Calu3 (cell line): ENCODE results near the gene SLX1A. TPM values are rescaled to one million over a fixed set of nuclear protein-coding genes. Genes with fewer than 3 reads are reported as not detected.
"Not testable (repeated sequence)": the region's sequence is repeated elsewhere in the genome, so short reads cannot be mapped to it uniquely, and the experiment has no call there.

Experiments
- BruUV-seq: library from RNA; stranded (reverse); fragments of 400-500 nt; replicated peaks from 2 replicates; lab custom pipeline; 2021; lab: Mats Ljungman, UMichigan
- CTCF ChIA-PET: fragments of 300-600 bp; sonication (Branson Sonifier 250); formaldehyde crosslinking; loops from one replicate; lab custom pipeline; 2022; ENCODE audit warnings: antibody characterized with exemption; lab: Charles Lee
- DNase-seq: peaks from one replicate; pipeline ENCODE4 v3.0.0; 2022
- H3K27ac Mint-ChIP-seq: one replicate; pipeline ENCODE4 v1.8.0; 2022; ENCODE audit warnings: mixed read lengths; ENCODE audit not compliant: unreplicated experiment
- H3K27me3 Mint-ChIP-seq: one replicate; pipeline ENCODE4 v1.8.0; 2022; ENCODE audit warnings: mixed read lengths; ENCODE audit not compliant: unreplicated experiment
- H3K36me3 Mint-ChIP-seq: one replicate; pipeline ENCODE4 v1.8.0; 2022; ENCODE audit warnings: mild to moderate bottlenecking, moderate library complexity, mixed read lengths; ENCODE audit not compliant: insufficient read depth, unreplicated experiment
- H3K4me1 Mint-ChIP-seq: one replicate; pipeline ENCODE4 v1.8.0; 2022; ENCODE audit warnings: mild to moderate bottlenecking, low read depth, mixed read lengths; ENCODE audit not compliant: unreplicated experiment
- H3K4me3 Mint-ChIP-seq: one replicate; pipeline ENCODE4 v1.8.0; 2022; ENCODE audit warnings: mild to moderate bottlenecking, low read depth, moderate library complexity, mixed read lengths; ENCODE audit not compliant: unreplicated experiment
- H3K9me3 Mint-ChIP-seq: one replicate; pipeline ENCODE4 v1.8.0; 2022; ENCODE audit warnings: low read depth, mixed read lengths; ENCODE audit not compliant: unreplicated experiment
- intact Hi-C: fragments of 100-400 bp; cut with micrococcal nuclease; formaldehyde crosslinking; loops from one replicate; pipeline ENCODE4 v1.10.0; 2022; ENCODE audit not compliant: unreplicated experiment
- total RNA-seq: library from RNA; stranded (reverse); gene quantifications from 2 replicates; pipeline ENCODE4 v1.2.3, GENCODE V29; 2022
- TF ChIP-seq, protein P1 (sequence below): fragments of 200-600 bp; IDR thresholded peaks from one replicate; pipeline ENCODE4 v1.8.0; 2022; ENCODE audit warnings: antibody characterized with exemption; ENCODE audit not compliant: unreplicated experiment

SLX1A gene
- total RNA-seq, 1 experiment from 2014 or later: 45.0 TPM

DNA sequence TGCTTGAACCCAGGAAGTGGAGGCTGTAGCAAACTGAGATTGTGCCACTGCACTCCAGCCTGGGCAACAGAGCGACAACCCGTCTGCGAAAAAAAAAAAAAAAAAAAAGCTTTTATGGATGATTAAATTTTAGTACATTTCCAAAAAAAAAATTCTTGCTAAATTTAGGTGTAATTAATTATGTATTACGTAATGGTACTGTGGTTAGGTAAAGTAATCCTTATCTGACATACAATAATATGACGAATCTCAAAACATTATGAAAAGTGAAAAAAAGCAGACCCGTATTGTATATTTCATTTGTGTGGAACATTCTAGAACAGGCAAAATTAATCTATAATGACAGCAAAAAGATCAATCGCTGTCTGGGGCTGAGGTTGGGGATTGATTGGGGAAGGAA is 20.6 kb upstream of the SLX1A start:
- no peak overlapping the region for H3K27ac Mint-ChIP-seq
- no peak for DNase-seq
- H3K4me1 Mint-ChIP-seq: no peaks in the 10 kb centered on the region
- H3K4me3 Mint-ChIP-seq: no peak overlapping the region
- CTCF ChIA-PET: no interaction called here
- no peaks in the 10 kb centered on the region for H3K27me3 Mint-ChIP-seq
- intact Hi-C loops: no loop called here
- no peaks in the 10 kb centered on the region for H3K9me3 Mint-ChIP-seq
- no peaks in the 10 kb centered on the region for H3K36me3 Mint-ChIP-seq
- no TSS peak for BruUV-seq
- TF ChIP-seq, protein P1, sequence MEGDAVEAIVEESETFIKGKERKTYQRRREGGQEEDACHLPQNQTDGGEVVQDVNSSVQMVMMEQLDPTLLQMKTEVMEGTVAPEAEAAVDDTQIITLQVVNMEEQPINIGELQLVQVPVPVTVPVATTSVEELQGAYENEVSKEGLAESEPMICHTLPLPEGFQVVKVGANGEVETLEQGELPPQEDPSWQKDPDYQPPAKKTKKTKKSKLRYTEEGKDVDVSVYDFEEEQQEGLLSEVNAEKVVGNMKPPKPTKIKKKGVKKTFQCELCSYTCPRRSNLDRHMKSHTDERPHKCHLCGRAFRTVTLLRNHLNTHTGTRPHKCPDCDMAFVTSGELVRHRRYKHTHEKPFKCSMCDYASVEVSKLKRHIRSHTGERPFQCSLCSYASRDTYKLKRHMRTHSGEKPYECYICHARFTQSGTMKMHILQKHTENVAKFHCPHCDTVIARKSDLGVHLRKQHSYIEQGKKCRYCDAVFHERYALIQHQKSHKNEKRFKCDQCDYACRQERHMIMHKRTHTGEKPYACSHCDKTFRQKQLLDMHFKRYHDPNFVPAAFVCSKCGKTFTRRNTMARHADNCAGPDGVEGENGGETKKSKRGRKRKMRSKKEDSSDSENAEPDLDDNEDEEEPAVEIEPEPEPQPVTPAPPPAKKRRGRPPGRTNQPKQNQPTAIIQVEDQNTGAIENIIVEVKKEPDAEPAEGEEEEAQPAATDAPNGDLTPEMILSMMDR: no peak

DNA sequence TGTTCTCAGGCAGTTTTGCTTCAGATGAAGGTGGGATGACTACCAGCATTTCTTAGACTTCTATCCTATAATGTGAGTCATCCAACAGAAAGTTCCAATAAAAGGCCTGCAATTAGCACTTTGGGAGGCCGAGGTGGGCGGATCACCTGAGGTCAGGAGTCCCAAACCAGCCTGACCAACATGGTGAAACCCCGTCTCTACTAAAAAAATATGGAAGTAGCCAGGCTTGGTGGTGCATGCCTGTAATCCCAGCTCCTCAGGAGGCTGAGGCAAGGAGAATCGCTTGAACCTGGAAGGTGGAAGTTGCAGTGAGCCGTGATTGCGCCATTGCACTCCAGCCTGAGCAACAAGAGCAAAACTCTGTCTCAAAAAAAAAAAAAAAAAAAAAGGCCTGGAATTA is 16.8 kb upstream of the SLX1A start:
- H3K4me3 Mint-ChIP-seq, CTCF ChIA-PET, H3K36me3 Mint-ChIP-seq, intact Hi-C loops, H3K27ac Mint-ChIP-seq, H3K27me3 Mint-ChIP-seq, H3K4me1 Mint-ChIP-seq, H3K9me3 Mint-ChIP-seq, DNase-seq, BruUV-seq: not testable (repeated sequence)

DNA sequence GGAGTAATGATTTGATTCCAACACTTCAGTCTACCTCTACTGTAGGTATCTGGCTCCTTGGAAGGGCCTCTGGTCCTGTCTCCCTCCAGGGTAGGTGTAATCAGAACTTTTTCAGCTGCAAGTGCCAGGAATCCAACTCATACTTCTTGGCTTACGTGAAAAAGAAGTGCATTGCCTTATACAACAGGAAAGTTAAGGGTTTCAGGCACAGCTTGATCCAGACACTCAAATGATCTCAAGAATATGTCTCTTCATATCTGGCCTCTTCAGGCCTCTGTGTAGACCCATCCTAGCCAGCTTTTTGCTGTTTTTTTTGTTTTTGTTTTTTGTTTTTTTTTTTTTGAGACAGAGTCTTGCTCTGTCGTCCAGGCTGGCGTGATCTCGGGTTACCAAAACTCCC is 14.5 kb upstream of the SLX1A start:
- CTCF ChIA-PET: interaction anchor here (1.2 to 1.9 kb wide), 2 partner anchors 20 to 87 kb away, joined by 8 to 10 read pairs; partner anchors contain the start of gene TBX6
- Mint-ChIP-seq H3K4me3 (no peak overlapping the region), H3K27ac (no peak overlapping the region), H3K36me3 (peaks cover 23% of the 10 kb centered on the region), H3K9me3 (no peaks in the 10 kb centered on the region), H3K4me1 (peaks cover 4% of the 10 kb centered on the region), H3K27me3 (no peaks in the 10 kb centered on the region)
- BruUV-seq: no TSS peak
- DNase-seq: no peak
- TF ChIP-seq, protein P1: no peak
- intact Hi-C loops: no loop called here

DNA sequence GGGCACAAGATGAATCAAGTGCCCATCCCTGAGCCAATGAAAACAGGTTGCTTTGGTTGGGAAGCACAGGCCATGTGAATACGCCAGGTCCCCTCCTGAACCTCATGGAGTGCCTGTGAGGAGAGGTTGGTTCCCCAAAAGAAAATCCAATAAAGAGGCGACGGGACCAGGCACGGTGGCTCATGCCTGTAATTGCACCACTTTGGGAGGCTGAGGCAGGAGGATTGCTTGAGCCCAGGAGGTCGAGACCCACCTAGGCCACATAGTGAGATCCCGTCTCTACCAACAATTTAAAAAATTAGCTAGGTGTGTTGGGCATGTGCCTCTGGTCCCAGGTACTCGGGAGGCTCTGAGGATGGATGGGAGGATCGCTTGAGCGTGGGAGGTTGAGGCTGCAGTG is 13.7 kb upstream of the SLX1A start:
- no TSS peak for BruUV-seq
- TF ChIP-seq, protein P1: no peak
- intact Hi-C loops: no loop called here

DNA sequence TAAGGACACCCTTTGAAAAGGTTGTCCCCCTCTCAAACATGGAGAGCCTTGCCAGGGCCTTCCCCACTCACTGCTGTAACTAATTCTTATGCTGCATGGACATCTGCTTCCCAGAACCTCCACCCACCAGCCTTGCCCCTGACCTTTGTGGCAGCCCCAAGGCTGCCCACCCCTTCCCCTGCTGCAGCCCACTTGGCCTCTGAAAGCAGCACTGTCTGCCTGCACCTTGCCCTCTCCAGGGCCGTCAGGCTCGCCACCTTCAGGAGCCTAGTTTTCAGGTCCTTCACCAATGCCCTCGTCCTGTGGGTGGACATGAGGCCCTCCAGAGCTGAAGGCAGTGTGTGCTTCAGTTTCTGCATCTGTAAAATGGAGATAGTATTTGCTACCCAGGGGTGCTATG is 12.9 kb upstream of the SLX1A start:
- Mint-ChIP-seq H3K4me1 (peaks cover 13% of the 10 kb centered on the region), H3K27me3 (no peaks in the 10 kb centered on the region), H3K36me3 (peaks cover 28% of the 10 kb centered on the region), H3K9me3 (no peaks in the 10 kb centered on the region), H3K4me3 (no peak overlapping the region), H3K27ac (no peak overlapping the region)
- CTCF ChIA-PET: no interaction called here
- TF ChIP-seq, protein P1: no peak
- BruUV-seq: no TSS peak
- intact Hi-C loops: no loop called here
- no peak for DNase-seq

More for the DNA sequence above, 13.7 kb upstream of the SLX1A start:
- CTCF ChIA-PET: no interaction called here
- no peak for DNase-seq
- Mint-ChIP-seq H3K4me3 (no peak overlapping the region), H3K27me3 (no peaks in the 10 kb centered on the region), H3K9me3 (no peaks in the 10 kb centered on the region), H3K36me3 (peaks cover 28% of the 10 kb centered on the region), H3K4me1 (peaks cover 11% of the 10 kb centered on the region), H3K27ac (no peak overlapping the region)
